LoVo (cell line): ENCODE results near the gene FAM120B.

Experiments used
- DNase-seq: peaks from one replicate; pipeline ENCODE4 v3.0.0-alpha.2; 2016; ENCODE audit warnings: low spot score

FAM120B gene

GRCh38 chr6:170271771-170272314 is 34.7 kb upstream of the FAM120B start:
- DNase-seq = no peak

- no peak for DNase-seq
These were observed 34.1 kb upstream of the FAM120B start for GRCh38 chr6:170272341-170273065.

DNA sequence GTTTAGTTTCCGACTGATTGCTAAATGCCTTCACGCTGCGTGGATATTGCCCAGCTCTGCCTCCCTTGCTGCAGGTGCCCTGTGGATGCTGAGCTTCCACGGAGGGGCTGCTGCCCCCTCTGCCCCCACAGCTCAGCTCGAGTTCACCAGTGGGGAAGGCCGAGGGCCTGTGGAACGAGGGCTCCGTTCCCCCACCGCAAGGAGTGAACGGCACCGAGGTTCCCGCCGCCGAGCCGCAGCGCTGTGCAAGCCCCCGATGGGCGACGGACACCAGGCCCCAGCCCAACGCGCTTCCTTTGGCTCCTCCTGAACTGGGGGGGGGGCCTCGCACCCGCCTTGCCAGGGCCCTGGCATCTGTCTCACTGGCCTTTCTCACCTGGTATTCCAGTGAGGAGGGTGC is 33.4 kb upstream of the FAM120B start:
- DNase-seq = no peak

DNA sequence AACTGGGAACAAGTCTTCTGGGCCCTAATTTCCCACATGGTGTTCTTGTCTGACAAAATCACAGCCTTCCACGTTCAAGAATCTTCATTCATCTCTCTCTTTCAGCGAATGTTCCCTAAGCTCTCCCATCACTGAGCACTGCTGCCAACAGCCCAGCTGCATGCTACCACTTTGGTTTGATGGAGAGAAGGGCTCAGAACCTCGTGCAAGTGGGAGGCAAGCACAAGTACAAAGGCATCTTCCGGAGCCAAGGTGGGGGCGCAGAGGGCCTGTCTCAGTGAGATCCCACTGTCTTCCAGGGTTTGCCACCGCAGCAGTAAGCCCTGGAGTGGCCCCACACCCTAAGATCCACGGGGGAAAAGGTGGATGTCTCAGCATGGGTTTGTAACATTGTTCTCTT is 32.9 kb upstream of the FAM120B start:
- DNase-seq = no peak

GRCh38 chr6:170274713-170275560 is 31.6 kb upstream of the FAM120B start:
- no peak for DNase-seq

- no peak for DNase-seq
These were observed 30.0 kb upstream of the FAM120B start for GRCh38 chr6:170276369-170277057.

DNA sequence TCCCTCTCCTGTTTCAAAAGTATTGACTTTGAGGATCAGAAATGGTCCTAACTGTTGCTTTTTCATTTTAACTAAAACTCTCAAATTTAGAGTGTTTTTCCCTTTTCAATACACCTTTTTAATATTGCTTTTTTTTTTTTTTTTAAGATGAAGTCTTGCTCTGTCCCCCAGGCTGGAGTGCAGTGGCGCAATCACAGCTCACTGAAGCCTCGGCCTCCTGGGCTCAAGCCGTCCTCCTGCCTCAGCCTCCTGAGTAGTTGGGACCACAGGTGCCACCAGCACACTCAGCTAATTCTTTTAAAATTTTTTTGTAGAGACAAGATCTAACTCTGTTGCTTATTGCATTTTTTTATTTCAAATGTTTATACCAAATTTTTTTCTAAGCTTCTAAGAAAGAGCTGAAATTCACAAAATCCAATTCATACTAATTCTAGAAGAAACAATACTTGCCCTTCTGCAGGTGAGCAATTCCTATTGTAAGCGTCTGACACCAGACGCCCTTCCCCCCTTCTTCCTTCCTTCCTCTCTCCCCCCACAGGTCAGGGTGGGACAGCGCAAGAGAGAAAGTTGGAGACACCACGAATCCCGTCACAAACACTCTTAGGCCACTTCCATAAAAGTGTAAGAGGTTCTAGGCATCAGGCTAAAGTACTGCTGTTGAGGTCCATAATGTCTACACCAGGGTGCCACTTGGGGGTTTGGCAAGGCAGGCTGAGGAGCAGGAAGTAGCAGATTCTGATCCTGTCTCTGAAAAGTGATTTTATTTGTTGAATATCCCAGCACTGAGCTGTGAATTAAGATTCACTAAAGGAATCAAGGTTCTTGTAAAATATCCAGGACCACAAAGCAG is 28.4 kb upstream of the FAM120B start:
- DNase-seq = no peak

- DNase-seq = no peak
These were observed 27.8 kb upstream of the FAM120B start for GRCh38 chr6:170278743-170279094.

- DNase-seq = no peak
These were observed 27.1 kb upstream of the FAM120B start for GRCh38 chr6:170279426-170279825.

- peak; percentile 65 for DNase-seq
These were observed 26.4 kb upstream of the FAM120B start for GRCh38 chr6:170279977-170280688.

DNA sequence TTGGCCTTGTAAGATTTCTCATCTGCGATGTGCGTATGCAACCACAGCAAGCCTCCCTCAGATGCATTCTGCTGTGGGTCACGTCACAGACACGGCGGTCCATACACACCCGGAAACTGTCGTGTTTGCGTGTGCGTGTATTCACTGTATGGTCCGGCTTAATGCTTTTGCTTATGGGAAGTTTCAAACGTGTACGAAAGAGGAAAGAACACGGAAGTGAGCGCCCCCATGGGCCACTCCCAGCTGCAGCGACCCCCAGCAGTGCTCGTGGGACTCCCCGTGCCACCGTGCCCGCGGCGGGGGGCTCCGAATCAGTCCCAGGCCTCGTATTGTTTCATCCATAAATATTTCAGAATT is 25.9 kb upstream of the FAM120B start:
- DNase-seq = no peak

- DNase-seq = no peak
These were observed 24.9 kb upstream of the FAM120B start for GRCh38 chr6:170281331-170282292.

DNA sequence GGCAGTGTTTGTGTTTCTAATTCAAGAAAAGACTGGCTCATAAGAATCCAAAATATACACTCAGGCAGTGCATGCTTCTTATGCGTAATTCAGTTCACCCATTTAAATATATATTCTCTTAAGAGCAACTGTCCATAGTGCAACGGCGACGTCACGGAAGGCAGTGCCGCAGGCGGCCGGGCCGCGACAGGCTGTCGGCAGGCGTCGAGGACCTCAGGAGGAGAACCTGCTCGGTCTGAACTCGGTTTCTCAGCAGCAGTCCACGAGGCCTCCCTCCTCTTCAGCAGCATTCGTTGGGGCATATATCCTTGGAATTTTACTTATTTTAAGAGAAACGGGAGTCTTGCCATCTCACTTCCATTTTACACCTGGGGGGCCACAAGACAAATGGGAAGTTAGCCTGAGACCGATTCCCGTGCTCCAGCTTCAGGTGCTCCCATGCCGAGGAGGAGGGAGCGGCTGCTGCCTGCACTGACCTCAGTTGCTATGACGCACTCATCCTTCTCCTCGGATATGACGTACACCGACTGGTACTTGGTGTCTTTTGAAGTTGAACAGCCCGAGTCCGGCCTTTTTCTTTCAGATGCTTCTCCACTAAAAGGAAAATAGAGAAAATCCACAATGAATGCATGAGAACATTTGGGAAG is 23.9 kb upstream of the FAM120B start:
- no peak for DNase-seq

GRCh38 chr6:170283212-170284081 is 23.1 kb upstream of the FAM120B start:
- no peak for DNase-seq

GRCh38 chr6:170284126-170284773 is 22.3 kb upstream of the FAM120B start:
- no peak for DNase-seq

DNA sequence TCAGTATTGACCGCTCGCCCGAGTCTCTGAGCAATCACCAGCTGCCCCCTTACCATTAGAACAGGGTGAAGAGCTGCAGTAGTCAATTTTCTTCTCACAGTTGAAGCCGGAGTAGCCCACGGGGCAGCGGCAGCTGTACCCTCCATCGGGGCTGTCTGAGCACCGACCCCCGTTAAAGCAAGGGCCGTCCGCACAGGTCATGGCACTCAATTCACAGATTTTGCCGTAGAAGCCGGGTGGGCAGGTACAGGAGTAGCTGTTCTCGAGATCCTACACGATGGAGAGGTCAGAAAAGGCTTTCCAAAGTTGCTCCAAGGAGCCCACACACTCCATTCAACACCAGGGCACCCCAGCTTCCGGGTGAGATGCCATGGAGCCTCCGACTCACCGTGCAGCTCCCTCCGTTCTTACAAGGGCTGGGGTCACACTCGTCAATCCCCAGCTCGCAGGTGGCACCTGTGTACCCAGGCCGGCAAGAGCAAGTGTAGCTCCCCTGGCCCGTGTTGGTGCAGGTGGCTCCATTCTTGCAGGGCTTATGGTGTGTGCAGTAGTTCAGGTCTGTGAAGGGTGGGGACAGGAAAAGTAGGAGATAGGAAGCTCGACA is 21.6 kb upstream of the FAM120B start:
- DNase-seq = no peak

DNA sequence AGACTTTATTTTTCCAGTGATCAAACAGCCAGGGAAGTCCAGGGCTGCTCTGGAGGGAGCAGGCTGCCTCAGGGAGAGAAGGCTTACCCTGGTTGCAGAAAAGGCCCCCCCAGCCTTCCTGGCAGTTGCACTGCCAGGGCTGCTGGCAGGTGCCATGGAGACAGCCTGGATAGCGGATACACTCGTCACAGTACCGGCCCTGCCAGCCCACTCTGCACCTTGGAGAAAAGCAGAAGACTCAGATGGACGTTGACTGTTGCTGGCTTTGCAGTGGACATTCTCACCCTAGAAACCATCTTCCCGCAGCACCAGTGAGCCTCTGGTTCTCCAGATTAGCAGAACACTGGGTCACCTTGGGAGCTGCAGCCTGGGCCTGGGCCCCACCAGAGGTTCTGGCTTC is 21.1 kb upstream of the FAM120B start:
- no peak for DNase-seq
